ENCODE data around the gene ARPC4. TPM values are rescaled to one million over a fixed set of nuclear protein-coding genes. Genes with fewer than 3 reads are reported as not detected.
A peak's percentile ranks its signal among the peaks of the same experiment; 100 is the strongest.
"Not testable (repeated sequence)": the region's sequence is repeated elsewhere in the genome, so short reads cannot be mapped to it uniquely, and the experiment has no call there.

The ARPC4 gene
- total RNA-seq, 3 donors from 2014 or later (not counting 1 experiment from before 2014, with no cell fraction given): 282 to 288 (median 285) TPM

GRCh38 chr3:9848860-9849259, 56.0 kb downstream of the ARPC4 start:
- not testable (repeated sequence) for H3K27me3 ChIP-seq (ENCODE audit: control insufficient read depth, insufficient read depth, low read length); ATAC-seq; H3K9me3 Mint-ChIP-seq; H3K36me3 Mint-ChIP-seq; H3K4me3 ChIP-seq (ENCODE audit: low read length); H3K9me3 ChIP-seq (ENCODE audit: control insufficient read depth, insufficient read depth, low read length); H3K27me3 Mint-ChIP-seq (ENCODE audit: low read depth in 2 of 2); H3K27ac ChIP-seq (ENCODE audit: low read length); H3K36me3 ChIP-seq (ENCODE audit: control insufficient read depth, insufficient read depth, low read length); H3K4me1 ChIP-seq (ENCODE audit: control insufficient read depth, insufficient read depth, low read length); H3K4me3 Mint-ChIP-seq
- Mint-ChIP-seq H3K4me1 (peaks cover 15% of the 10 kb centered on the region in 2 donors), H3K27ac (peak overlapping the region; percentile 35 to 56)
- WGBS (ENCODE audit: insufficient coverage): 46% methylated on average over 4 of the region's 4 CpGs
- intact Hi-C loops (cut with micrococcal nuclease): loop anchor here (5.0 kb wide), 1 partner anchor 83 kb away; the partner anchor contains the start of gene CRELD1
- peak in 1 of 2 donors; percentile 62 for DNase-seq
- TF ChIP-seq CTCF (IDR thresholded peaks at IDR 0.05): peak; percentile 68

- H3K4me3 ChIP-seq (ENCODE audit: low read length); H3K27me3 ChIP-seq (ENCODE audit: control insufficient read depth, insufficient read depth, low read length); H3K36me3 ChIP-seq (ENCODE audit: control insufficient read depth, insufficient read depth, low read length); H3K27ac ChIP-seq (ENCODE audit: low read length); H3K36me3 Mint-ChIP-seq; intact Hi-C loops (cut with micrococcal nuclease); H3K9me3 ChIP-seq (ENCODE audit: control insufficient read depth, insufficient read depth, low read length); ATAC-seq; H3K27me3 Mint-ChIP-seq (ENCODE audit: low read depth in 2 of 2); H3K9me3 Mint-ChIP-seq; H3K27ac Mint-ChIP-seq; DNase-seq; H3K4me3 Mint-ChIP-seq: not testable (repeated sequence)
- H3K4me1 ChIP-seq (ENCODE audit: control insufficient read depth, insufficient read depth, low read length): peaks cover 13% of the 10 kb centered on the region
- peaks cover 21 to 23% of the 10 kb centered on the region in 2 donors for H3K4me1 Mint-ChIP-seq
- whole genome bisulfite sequencing (ENCODE audit: insufficient coverage): 96% methylated on average over 6 of the region's 6 CpGs
Observed at GRCh38 chr3:9851383-9851782, 58.5 kb downstream of the ARPC4 start.

- H3K9me3 ChIP-seq (ENCODE audit: control insufficient read depth, insufficient read depth, low read length); H3K36me3 Mint-ChIP-seq; ATAC-seq; DNase-seq; H3K4me3 ChIP-seq (ENCODE audit: low read length); H3K9me3 Mint-ChIP-seq; H3K27me3 Mint-ChIP-seq (ENCODE audit: low read depth in 2 of 2); H3K36me3 ChIP-seq (ENCODE audit: control insufficient read depth, insufficient read depth, low read length); H3K27ac ChIP-seq (ENCODE audit: low read length); H3K4me3 Mint-ChIP-seq; H3K27ac Mint-ChIP-seq; intact Hi-C loops (cut with micrococcal nuclease); H3K27me3 ChIP-seq (ENCODE audit: control insufficient read depth, insufficient read depth, low read length): not testable (repeated sequence)
- peaks cover 26 to 28% of the 10 kb centered on the region in 2 donors for H3K4me1 Mint-ChIP-seq
- 97% methylated on average over 6 of the region's 6 CpGs for WGBS (ENCODE audit: insufficient coverage)
- peaks cover 18% of the 10 kb centered on the region for H3K4me1 ChIP-seq (ENCODE audit: control insufficient read depth, insufficient read depth, low read length)
Observed at GRCh38 chr3:9851926-9852325, 59.0 kb downstream of the ARPC4 start.

GRCh38 chr3:9852528-9852927, 59.6 kb downstream of the ARPC4 start:
- Histone ChIP-seq H3K9me3 (ENCODE audit: control insufficient read depth, insufficient read depth, low read length) (no peaks in the 10 kb centered on the region), H3K4me3 (ENCODE audit: low read length) (no peak overlapping the region), H3K27ac (ENCODE audit: low read length) (no peak overlapping the region), H3K27me3 (ENCODE audit: control insufficient read depth, insufficient read depth, low read length) (no peaks in the 10 kb centered on the region), H3K4me1 (ENCODE audit: control insufficient read depth, insufficient read depth, low read length) (peaks cover 18% of the 10 kb centered on the region), H3K36me3 (ENCODE audit: control insufficient read depth, insufficient read depth, low read length) (no peaks in the 10 kb centered on the region)
- Mint-ChIP-seq H3K4me3 (no peak overlapping the region), H3K36me3 (no peaks in the 10 kb centered on the region), H3K27me3 (ENCODE audit: low read depth in 2 of 2) (no peaks in the 10 kb centered on the region), H3K27ac (peak overlapping the region in 1 of 2 donors; percentile 77), H3K4me1 (peaks cover 29 to 31% of the 10 kb centered on the region in 2 donors), H3K9me3 (no peaks in the 10 kb centered on the region)
- no peak for DNase-seq
- intact Hi-C loops (cut with micrococcal nuclease): no loop called here
- TF ChIP-seq CTCF (IDR thresholded peaks at IDR 0.05): no peak
- no peak for ATAC-seq
- WGBS (ENCODE audit: insufficient coverage): 95% methylated on average over 6 of the region's 6 CpGs

GRCh38 chr3:9854291-9854940, 61.5 kb downstream of the ARPC4 start:
- H3K27ac Mint-ChIP-seq; intact Hi-C loops (cut with micrococcal nuclease); ATAC-seq: not testable (repeated sequence)

More at GRCh38 chr3:9854291-9854940, 61.5 kb downstream of the ARPC4 start:
- not testable (repeated sequence) for H3K9me3 ChIP-seq (ENCODE audit: control insufficient read depth, insufficient read depth, low read length); H3K27me3 Mint-ChIP-seq (ENCODE audit: low read depth in 2 of 2); H3K9me3 Mint-ChIP-seq; DNase-seq; H3K27ac ChIP-seq (ENCODE audit: low read length); H3K27me3 ChIP-seq (ENCODE audit: control insufficient read depth, insufficient read depth, low read length); H3K4me3 ChIP-seq (ENCODE audit: low read length); H3K4me3 Mint-ChIP-seq; H3K36me3 ChIP-seq (ENCODE audit: control insufficient read depth, insufficient read depth, low read length); H3K36me3 Mint-ChIP-seq
- 96% methylated on average over 8 of the region's 11 CpGs for WGBS (ENCODE audit: insufficient coverage)
- H3K4me1 Mint-ChIP-seq: peaks cover 44 to 45% of the 10 kb centered on the region in 2 donors
- peaks cover 28% of the 10 kb centered on the region for H3K4me1 ChIP-seq (ENCODE audit: control insufficient read depth, insufficient read depth, low read length)
